Measurements from ENCODE around the gene COQ6.
"Not testable (repeated sequence)": the region's sequence is repeated elsewhere in the genome, so short reads cannot be mapped to it uniquely, and the experiment has no call there.

The COQ6 gene

GRCh38 chr14:73949752-73950734, at the start of gene COQ6, which contains the start of gene FAM161B:
TSS of gene COQ6 (plus strand) at chr14:73950302. CDS start at chr14:73950333, 31 bp downstream.
TSS of gene FAM161B (minus strand) at chr14:73950094. CDS start at chr14:73950026, 68 bp downstream.
- peak; percentile 90 for DNase-seq (ENCODE audit: low spot score)

GRCh38 chr14:73903028-73903427, 47.1 kb upstream of the COQ6 start:
- DNase-seq (ENCODE audit: low spot score) = no peak

- DNase-seq (ENCODE audit: low spot score) = no peak
Observed at GRCh38 chr14:73909681-73910080, 40.4 kb upstream of the COQ6 start.

GRCh38 chr14:73913256-73913655, 36.8 kb upstream of the COQ6 start:
- no peak for DNase-seq (ENCODE audit: low spot score)

- no peak for DNase-seq (ENCODE audit: low spot score)
Observed at GRCh38 chr14:73916324-73916723, 33.8 kb upstream of the COQ6 start.

- DNase-seq (ENCODE audit: low spot score) = not testable (repeated sequence)
Observed at GRCh38 chr14:73919457-73919856, 30.6 kb upstream of the COQ6 start.

GRCh38 chr14:73924337-73924736, 25.8 kb upstream of the COQ6 start:
- no peak for DNase-seq (ENCODE audit: low spot score)

GRCh38 chr14:73935666-73936065, 14.4 kb upstream of the COQ6 start:
- peak; percentile 14 for DNase-seq (ENCODE audit: low spot score)

GRCh38 chr14:73936548-73936947, 13.6 kb upstream of the COQ6 start:
- DNase-seq (ENCODE audit: low spot score) = no peak

GRCh38 chr14:73937012-73937411, 13.1 kb upstream of the COQ6 start:
- DNase-seq (ENCODE audit: low spot score) = no peak

GRCh38 chr14:73942180-73942579, 7.9 kb upstream of the COQ6 start:
- no peak for DNase-seq (ENCODE audit: low spot score)

- DNase-seq (ENCODE audit: low spot score) = no peak
Observed at GRCh38 chr14:73943083-73943482, 7.0 kb upstream of the COQ6 start.

GRCh38 chr14:73944432-73945158, 5.5 kb upstream of the COQ6 start:
- DNase-seq (ENCODE audit: low spot score) = no peak

- no peak for DNase-seq (ENCODE audit: low spot score)
Observed at GRCh38 chr14:73945159-73945670, 4.9 kb upstream of the COQ6 start.

- no peak for DNase-seq (ENCODE audit: low spot score)
Observed at GRCh38 chr14:73953731-73954130, 3.6 kb downstream of the COQ6 start.

- DNase-seq (ENCODE audit: low spot score) = no peak
Observed at GRCh38 chr14:73955674-73956073, 5.6 kb downstream of the COQ6 start.

- DNase-seq (ENCODE audit: low spot score) = no peak
Observed at GRCh38 chr14:73958591-73958990, 8.5 kb downstream of the COQ6 start.

GRCh38 chr14:73961192-73961591, 11.1 kb downstream of the COQ6 start:
- DNase-seq (ENCODE audit: low spot score) = no peak

- no peak for DNase-seq (ENCODE audit: low spot score)
Observed at GRCh38 chr14:73965216-73965615, 15.1 kb downstream of the COQ6 start.

GRCh38 chr14:73968885-73969284, 18.8 kb downstream of the COQ6 start:
- DNase-seq (ENCODE audit: low spot score) = no peak

GRCh38 chr14:73973497-73973896, 23.4 kb downstream of the COQ6 start:
- DNase-seq (ENCODE audit: low spot score) = no peak

- no peak for DNase-seq (ENCODE audit: low spot score)
Observed at GRCh38 chr14:73976125-73976524, 26.0 kb downstream of the COQ6 start.

GRCh38 chr14:73977896-73978295, 27.8 kb downstream of the COQ6 start:
- no peak for DNase-seq (ENCODE audit: low spot score)

Measured in kidney capillary endothelial cell (primary cell).